PFSK-1 (cell line): ENCODE results near the gene SPANXN4.

Source experiments
- FOXP2 ChIP-seq: optimal IDR thresholded peaks from 2 replicates; pipeline ENCODE3; 2011; ENCODE audit warnings: borderline replicate concordance, control low read depth, inconsistent platforms; ENCODE audit not compliant: insufficient read depth; ENCODE audit errors: extremely low read length, extremely low read depth
- POLR2AphosphoS5 ChIP-seq: IDR thresholded peaks from 2 replicates; pipeline ENCODE4 v1.6.1; 2012; ENCODE audit warnings: low read depth, mild to moderate bottlenecking, control low read depth, low read length, moderate library complexity
- SIN3A ChIP-seq: IDR thresholded peaks from 2 replicates; pipeline ENCODE4 v1.6.1; 2012; ENCODE audit warnings: mild to moderate bottlenecking, low read length, moderate library complexity, borderline replicate concordance; ENCODE audit not compliant: insufficient read depth
- TAF1 ChIP-seq: IDR thresholded peaks from 2 replicates; pipeline ENCODE4 v1.6.1; 2012; ENCODE audit warnings: low read length, control low read depth, borderline replicate concordance; ENCODE audit not compliant: insufficient read depth
- TF ChIP-seq, protein P1 (sequence below), 2 experiments: IDR thresholded peaks; 2 replicates each; pipeline versions ENCODE4 v1.6.1 to v1.8.0; 2011 to 2012; ENCODE audit warnings: low read depth in 2 of 2, low read length in 2 of 2, control low read depth in 1 of 2, inconsistent platforms in 1 of 2, mild to moderate bottlenecking in 1 of 2, moderate library complexity in 1 of 2; ENCODE audit not compliant: insufficient read depth in 1 of 2

DNA sequence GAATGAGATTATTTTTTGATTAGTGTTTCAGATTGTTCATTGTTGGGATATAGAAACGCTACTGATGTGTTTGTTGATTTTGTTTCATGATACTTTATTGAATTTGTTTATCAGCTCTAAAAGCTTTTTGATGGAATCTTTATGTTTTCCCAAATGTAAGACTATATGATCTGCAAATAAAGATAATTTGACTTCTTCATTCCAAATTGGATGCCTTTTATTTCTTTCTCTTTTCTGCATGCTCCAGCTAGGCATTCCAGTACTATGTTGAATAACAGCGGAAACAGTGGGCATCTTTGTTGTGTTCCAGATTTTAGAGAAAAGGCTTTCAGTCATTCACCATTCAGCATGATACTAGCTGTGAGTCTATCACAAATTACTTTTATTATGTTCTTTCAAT is 21.8 kb downstream of the SPANXN4 start:
- no peak for TF ChIP-seq POLR2AphosphoS5
- TF ChIP-seq TAF1: no peak
- TF ChIP-seq, protein P1, sequence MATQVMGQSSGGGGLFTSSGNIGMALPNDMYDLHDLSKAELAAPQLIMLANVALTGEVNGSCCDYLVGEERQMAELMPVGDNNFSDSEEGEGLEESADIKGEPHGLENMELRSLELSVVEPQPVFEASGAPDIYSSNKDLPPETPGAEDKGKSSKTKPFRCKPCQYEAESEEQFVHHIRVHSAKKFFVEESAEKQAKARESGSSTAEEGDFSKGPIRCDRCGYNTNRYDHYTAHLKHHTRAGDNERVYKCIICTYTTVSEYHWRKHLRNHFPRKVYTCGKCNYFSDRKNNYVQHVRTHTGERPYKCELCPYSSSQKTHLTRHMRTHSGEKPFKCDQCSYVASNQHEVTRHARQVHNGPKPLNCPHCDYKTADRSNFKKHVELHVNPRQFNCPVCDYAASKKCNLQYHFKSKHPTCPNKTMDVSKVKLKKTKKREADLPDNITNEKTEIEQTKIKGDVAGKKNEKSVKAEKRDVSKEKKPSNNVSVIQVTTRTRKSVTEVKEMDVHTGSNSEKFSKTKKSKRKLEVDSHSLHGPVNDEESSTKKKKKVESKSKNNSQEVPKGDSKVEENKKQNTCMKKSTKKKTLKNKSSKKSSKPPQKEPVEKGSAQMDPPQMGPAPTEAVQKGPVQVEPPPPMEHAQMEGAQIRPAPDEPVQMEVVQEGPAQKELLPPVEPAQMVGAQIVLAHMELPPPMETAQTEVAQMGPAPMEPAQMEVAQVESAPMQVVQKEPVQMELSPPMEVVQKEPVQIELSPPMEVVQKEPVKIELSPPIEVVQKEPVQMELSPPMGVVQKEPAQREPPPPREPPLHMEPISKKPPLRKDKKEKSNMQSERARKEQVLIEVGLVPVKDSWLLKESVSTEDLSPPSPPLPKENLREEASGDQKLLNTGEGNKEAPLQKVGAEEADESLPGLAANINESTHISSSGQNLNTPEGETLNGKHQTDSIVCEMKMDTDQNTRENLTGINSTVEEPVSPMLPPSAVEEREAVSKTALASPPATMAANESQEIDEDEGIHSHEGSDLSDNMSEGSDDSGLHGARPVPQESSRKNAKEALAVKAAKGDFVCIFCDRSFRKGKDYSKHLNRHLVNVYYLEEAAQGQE (IDR thresholded peaks at IDR 0.05; ENCODE audit: insufficient read depth in 1 of 2, low read depth in 2 of 2, low read length in 2 of 2): no peak
- TF ChIP-seq SIN3A: no peak
- TF ChIP-seq FOXP2: no peak
